ENCODE measurements around the gene RNU1-2.
"Not testable (repeated sequence)": the region's sequence is repeated elsewhere in the genome, so short reads cannot be mapped to it uniquely, and the experiment has no call there.

RNU1-2 gene

DNA sequence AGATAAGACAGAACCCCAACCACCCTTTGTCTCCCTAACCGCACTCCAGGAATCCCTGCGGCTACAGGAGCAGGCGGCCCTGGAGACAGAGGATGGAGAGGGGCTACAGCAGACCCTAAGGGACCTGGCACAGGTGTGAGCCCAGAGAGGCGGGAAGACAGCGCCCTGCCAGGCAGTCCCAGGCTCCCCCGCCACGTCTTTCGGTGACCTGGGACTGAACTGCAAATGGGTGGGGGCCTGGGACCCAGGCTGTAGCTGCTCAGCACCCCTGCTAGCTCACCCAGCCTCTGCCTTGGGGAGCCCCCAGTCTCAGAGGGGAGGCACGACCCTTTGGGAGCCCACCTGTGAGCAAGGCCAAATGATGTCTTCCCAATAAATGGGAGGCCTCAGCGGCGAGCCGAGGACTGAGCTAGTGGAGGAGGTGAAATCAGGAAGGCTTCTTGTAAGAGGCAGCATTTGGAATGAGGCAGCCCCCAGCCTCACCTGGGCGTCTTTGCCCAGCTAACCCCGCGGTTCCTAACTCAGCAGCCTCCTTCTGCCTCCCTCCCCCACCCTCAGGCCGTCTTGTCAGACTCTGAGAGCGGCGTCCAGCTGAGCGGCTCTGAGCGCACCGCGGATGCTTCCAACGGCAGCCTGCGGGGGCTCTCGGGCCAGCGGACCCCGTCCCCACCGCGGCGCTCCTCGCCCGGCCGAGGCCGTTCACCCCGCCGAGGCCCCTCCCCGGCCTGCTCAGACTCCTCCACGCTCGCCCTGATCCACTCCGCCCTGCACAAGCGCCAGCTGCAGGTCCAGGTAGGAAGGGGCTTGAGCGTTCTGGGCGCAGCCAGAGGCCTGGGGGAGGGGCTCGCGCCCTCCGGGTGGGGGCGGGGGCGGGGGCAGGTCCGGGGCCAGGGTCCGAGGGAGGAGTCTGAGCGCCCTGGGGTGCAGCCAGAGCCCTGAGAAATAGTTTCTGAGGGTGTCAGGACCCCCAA lies 42.9 kb downstream of the RNU1-2 start:
- H3K4me3 ChIP-seq (ENCODE audit: low read depth, low read length): no peak overlapping the region
- TF ChIP-seq CTCF (IDR thresholded peaks at IDR 0.05; ENCODE audit: borderline replicate concordance, insufficient read depth, low read depth, low read length): no peak

GRCh38 chr1:16939386-16940180 lies 43.8 kb downstream of the RNU1-2 start:
- not testable (repeated sequence) for H3K4me3 ChIP-seq (ENCODE audit: low read depth, low read length)

- H3K4me3 ChIP-seq (ENCODE audit: low read depth, low read length): no peak overlapping the region
- TF ChIP-seq CTCF (IDR thresholded peaks at IDR 0.05; ENCODE audit: borderline replicate concordance, insufficient read depth, low read depth, low read length): no peak
Observed at GRCh38 chr1:16944038-16944437, 48.3 kb downstream of the RNU1-2 start.

DNA sequence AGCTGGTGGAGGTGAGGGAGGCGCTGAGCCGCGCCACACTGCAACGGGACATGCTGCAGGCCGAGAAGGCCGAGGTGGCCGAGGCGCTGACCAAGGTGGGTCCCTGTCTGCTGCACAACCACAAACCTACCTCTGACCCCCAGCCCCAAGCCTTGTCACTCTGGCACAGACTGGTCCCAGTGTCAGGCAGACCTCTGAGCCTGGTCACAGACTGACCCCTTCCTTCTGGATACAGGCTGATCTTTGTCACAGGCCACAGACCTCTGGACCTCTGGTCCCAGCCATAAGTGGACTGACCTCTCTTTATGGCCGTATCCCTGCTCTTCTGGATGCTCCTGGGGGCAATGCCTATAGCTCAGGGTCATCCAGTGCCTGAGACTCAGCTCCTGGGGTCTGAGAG lies 49.7 kb downstream of the RNU1-2 start:
- not testable (repeated sequence) for H3K4me3 ChIP-seq (ENCODE audit: low read depth, low read length)
